Measurements from ENCODE around the gene CHAT. TPM values are rescaled to one million over a fixed set of nuclear protein-coding genes. Genes with fewer than 3 reads are reported as not detected.

Gene CHAT
- total and polyA plus RNA-seq, 9 donors, result not detected

- no peak overlapping the region for H3K27ac ChIP-seq
- WGBS, 3 donors, result 76 to 79% (median 78%) methylated on average over 14 to 15 of the region's 15 CpGs
- intact Hi-C loops (cut with DNase I), result no loop called here
- H3K36me3 ChIP-seq, result no peaks in the 10 kb centered on the region
- H3K4me3 ChIP-seq, result no peak overlapping the region
- H3K27me3 ChIP-seq, result no peaks in the 10 kb centered on the region
- no peak for DNase-seq
- TF ChIP-seq EP300 (IDR thresholded peaks at IDR 0.05), result no peak
- no peak for TF ChIP-seq CTCF (IDR thresholded peaks at IDR 0.05)
- no peaks in the 10 kb centered on the region for H3K4me1 ChIP-seq (ENCODE audit: insufficient read depth)
- H3K9me3 ChIP-seq, result no peaks in the 10 kb centered on the region
Observed at GRCh38 chr10:49651039-49651835, 37.4 kb downstream of the CHAT start.

- no peak for DNase-seq
- Histone ChIP-seq H3K27ac (no peak overlapping the region), H3K9me3 (no peaks in the 10 kb centered on the region), H3K4me3 (no peak overlapping the region), H3K27me3 (no peaks in the 10 kb centered on the region), H3K36me3 (no peaks in the 10 kb centered on the region), H3K4me1 (ENCODE audit: insufficient read depth) (no peaks in the 10 kb centered on the region)
- WGBS, 3 donors, result 69 to 74% (median 71%) methylated on average over 2 of the region's 2 CpGs
- TF ChIP-seq CTCF (IDR thresholded peaks at IDR 0.05) (no peak), POLR2A (IDR thresholded peaks at IDR 0.05) (no peak), EP300 (IDR thresholded peaks at IDR 0.05) (no peak)
- intact Hi-C loops (cut with DNase I), result no loop called here
Observed at GRCh38 chr10:49651917-49652316, 38.1 kb downstream of the CHAT start.

GRCh38 chr10:49652421-49653272 lies 38.8 kb downstream of the CHAT start:
- no peaks in the 10 kb centered on the region for H3K36me3 ChIP-seq
- no peak for DNase-seq
- intact Hi-C loops (cut with DNase I), result no loop called here
- H3K27ac ChIP-seq, result no peak overlapping the region
- TF ChIP-seq EP300 (IDR thresholded peaks at IDR 0.05) (no peak), POLR2A (IDR thresholded peaks at IDR 0.05) (no peak), CTCF (IDR thresholded peaks at IDR 0.05) (no peak)
- 70 to 73% (median 72%) methylated on average over 15 of the region's 15 CpGs for WGBS, 3 donors
- H3K4me3 ChIP-seq, result no peak overlapping the region
- no peaks in the 10 kb centered on the region for H3K27me3 ChIP-seq
- no peaks in the 10 kb centered on the region for H3K4me1 ChIP-seq (ENCODE audit: insufficient read depth)
- H3K9me3 ChIP-seq, result no peaks in the 10 kb centered on the region

DNA sequence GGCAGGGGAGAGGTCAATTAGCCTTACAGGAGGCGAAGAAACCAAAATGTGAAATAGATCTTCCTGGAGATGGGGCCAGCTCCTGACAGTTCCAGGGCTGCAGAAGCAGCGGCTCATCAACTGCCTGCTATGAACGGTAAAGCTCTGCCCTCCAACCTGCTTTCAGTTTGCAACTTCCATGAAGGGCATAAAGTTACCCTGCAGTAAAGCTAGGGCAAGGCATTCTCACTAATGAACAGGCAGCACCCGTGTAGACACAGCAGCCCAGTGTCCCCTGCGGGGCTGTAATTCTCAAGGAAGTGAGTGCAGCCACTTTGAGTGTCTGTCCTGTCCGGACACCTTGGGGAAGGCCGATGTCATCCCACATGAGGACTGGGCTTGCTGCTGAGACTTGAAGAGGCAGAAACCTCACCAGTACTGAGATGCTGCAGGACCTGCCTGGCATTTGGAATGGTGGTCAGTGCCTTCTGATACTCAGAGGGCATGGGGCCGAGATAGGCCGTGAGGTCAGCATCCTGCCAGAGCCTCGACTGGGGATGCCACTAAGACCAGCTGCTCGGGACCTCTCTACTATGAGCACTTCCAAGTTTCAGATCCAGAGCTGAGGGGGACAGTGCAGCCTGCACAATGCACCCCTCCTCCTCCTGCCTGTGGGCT lies 39.6 kb downstream of the CHAT start:
- Histone ChIP-seq H3K36me3 (no peaks in the 10 kb centered on the region), H3K9me3 (no peaks in the 10 kb centered on the region), H3K4me1 (ENCODE audit: insufficient read depth) (no peaks in the 10 kb centered on the region), H3K27ac (no peak overlapping the region), H3K4me3 (no peak overlapping the region), H3K27me3 (no peaks in the 10 kb centered on the region)
- no peak for DNase-seq
- no peak for TF ChIP-seq CTCF (IDR thresholded peaks at IDR 0.05)
- intact Hi-C loops (cut with DNase I), result no loop called here
- WGBS, 3 donors, result 70 to 76% (median 70%) methylated on average over 11 of the region's 11 CpGs

Measured in ovary (tissue), 9 donors.